ENCODE data around the gene COL1A1. TPM values are rescaled to one million over a fixed set of nuclear protein-coding genes. Genes with fewer than 3 reads are reported as not detected.
A peak's percentile ranks its signal among the peaks of the same experiment; 100 is the strongest.

The COL1A1 gene
- total RNA-seq, 1 donor from 2014 or later, result 15.3 TPM

DNA sequence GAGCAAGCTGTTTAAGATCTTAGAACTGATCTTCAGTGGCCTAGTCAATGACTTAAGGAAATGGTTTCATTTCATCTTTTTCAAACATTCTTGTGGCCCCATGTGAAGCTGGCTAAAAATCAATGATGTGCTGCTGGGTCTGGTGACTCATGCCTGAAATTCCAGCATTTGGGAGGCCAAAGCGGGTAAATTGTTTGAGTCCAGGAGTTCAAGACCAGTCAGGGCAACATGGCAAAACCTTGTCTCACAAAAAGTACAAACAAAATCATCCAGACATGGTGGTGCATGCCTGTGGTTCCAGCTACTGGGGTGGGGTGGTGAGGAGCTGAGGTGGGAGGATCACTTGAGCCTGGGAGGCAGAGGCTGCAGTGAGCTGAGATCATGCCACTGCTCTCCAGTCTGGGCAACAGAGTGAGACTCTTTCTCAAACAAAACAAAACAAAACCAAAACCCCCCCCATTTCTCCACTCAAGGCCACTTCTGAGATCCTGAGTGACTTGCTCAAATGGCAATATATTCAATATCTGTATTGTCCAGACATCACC is 17.4 kb upstream of the COL1A1 start:
- H3K27me3 ChIP-seq (ENCODE audit: control insufficient read depth, insufficient read depth, low read length), result no peaks in the 10 kb centered on the region
- no peaks in the 10 kb centered on the region for H3K36me3 ChIP-seq (ENCODE audit: control insufficient read depth, insufficient read depth, low read length)
- H3K4me3 ChIP-seq (ENCODE audit: low read depth, low read length), result no peak overlapping the region
- peak; percentile 81 for DNase-seq (ENCODE audit: low read depth)
- FAIRE-seq, result no peak
- TF ChIP-seq, protein P1, sequence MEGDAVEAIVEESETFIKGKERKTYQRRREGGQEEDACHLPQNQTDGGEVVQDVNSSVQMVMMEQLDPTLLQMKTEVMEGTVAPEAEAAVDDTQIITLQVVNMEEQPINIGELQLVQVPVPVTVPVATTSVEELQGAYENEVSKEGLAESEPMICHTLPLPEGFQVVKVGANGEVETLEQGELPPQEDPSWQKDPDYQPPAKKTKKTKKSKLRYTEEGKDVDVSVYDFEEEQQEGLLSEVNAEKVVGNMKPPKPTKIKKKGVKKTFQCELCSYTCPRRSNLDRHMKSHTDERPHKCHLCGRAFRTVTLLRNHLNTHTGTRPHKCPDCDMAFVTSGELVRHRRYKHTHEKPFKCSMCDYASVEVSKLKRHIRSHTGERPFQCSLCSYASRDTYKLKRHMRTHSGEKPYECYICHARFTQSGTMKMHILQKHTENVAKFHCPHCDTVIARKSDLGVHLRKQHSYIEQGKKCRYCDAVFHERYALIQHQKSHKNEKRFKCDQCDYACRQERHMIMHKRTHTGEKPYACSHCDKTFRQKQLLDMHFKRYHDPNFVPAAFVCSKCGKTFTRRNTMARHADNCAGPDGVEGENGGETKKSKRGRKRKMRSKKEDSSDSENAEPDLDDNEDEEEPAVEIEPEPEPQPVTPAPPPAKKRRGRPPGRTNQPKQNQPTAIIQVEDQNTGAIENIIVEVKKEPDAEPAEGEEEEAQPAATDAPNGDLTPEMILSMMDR (IDR thresholded peaks at IDR 0.05; ENCODE audit: insufficient read depth, low read length, severe bottlenecking), result no peak

DNA sequence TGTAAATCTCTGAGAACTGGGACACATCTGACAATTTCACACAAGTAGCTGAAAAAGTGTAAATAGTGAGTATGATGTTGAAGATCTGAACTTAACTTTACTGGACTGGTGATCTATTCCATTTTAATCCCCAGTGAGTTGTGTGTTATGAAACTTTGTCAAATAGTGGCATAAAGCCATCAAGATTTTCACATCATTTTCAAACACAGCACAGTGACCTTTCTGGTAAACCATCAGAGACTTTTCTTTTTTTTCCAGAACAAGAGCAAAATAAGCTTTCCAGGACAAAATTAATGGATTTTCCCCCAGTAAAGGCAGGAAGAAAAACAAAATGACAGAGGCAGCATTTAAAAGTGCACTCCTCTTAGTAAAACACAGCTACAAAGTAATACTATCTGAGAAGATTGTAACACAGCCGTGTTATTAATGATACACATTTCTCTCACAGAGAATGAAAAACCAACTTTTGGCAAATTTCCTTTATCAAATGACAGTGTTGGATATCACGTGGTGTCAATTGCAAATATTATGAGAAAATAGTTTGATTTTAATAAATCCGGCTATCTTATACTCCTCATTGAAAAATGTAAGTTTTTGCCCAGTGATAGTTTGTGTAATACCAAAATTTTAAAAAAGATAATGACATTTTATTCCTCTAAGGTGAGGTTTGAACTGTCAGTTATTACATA is 16.8 kb upstream of the COL1A1 start:
- H3K36me3 ChIP-seq (ENCODE audit: control insufficient read depth, insufficient read depth, low read length), result no peaks in the 10 kb centered on the region
- no peak overlapping the region for H3K4me3 ChIP-seq (ENCODE audit: low read depth, low read length)
- TF ChIP-seq, protein P1 (IDR thresholded peaks at IDR 0.05; ENCODE audit: insufficient read depth, low read length, severe bottlenecking), result no peak
- H3K27me3 ChIP-seq (ENCODE audit: control insufficient read depth, insufficient read depth, low read length), result no peaks in the 10 kb centered on the region
- peak; percentile 23 for DNase-seq (ENCODE audit: low read depth)
- FAIRE-seq, result no peak

DNA sequence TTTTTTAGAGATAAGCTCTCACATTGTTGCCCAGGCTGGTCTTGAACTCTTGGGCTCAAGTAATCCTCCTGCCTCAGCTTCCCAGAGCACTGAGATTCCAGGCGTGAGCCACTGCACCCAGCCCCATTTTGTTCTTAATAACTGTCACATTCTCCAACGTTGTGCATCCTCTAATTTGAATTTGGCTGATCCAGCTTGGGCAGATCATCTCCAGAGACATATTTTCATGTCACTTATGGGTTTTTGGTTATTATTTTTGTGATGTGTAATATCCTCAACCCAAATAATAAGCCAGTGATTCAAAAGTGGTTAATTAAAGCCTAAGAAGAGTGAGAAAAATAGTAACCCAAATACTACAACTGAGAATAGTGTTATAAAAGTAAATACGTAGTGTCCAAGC is 16.2 kb upstream of the COL1A1 start:
- Histone ChIP-seq H3K4me3 (ENCODE audit: low read depth, low read length) (no peak overlapping the region), H3K27me3 (ENCODE audit: control insufficient read depth, insufficient read depth, low read length) (no peaks in the 10 kb centered on the region), H3K36me3 (ENCODE audit: control insufficient read depth, insufficient read depth, low read length) (no peaks in the 10 kb centered on the region)
- no peak for DNase-seq (ENCODE audit: low read depth)
- TF ChIP-seq, protein P1 (IDR thresholded peaks at IDR 0.05; ENCODE audit: insufficient read depth, low read length, severe bottlenecking), result no peak
- no peak for FAIRE-seq

DNA sequence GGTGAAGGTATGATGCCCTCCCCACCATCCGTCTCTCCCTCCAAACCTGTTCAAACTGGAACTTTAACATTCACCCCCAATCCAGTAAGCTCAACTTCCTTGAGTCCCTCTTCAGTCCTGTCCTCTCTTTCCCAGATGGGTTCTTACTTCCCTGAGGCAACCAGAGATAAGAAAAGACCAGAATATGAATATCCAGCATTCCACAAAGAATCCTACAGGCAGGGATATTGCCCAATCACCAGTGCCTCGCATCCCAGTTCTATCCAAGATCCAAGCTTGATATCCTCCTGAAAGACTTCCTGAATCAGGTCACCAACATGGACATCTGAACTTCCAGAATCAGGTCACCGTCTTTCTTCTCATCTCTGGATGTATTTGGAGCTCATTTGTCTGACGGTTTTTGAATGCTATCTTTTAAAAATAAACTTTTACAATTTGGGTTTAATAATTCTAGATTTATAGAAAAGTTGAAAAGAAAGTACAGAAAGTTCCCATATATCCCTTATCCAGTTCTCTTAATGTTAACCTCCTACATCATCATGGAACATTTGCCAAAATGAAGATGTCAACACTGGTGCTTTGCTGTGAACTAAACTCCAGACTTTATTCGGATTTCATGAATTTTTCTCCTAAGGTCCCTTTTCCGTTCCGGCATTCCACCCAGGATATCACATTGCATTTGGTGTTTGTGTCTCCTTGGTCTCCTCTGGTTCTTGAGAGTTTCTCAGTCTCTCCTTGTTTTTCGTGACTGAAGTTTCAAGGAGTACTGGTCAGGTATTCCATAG is 13.7 kb upstream of the COL1A1 start:
- Histone ChIP-seq H3K36me3 (ENCODE audit: control insufficient read depth, insufficient read depth, low read length) (no peaks in the 10 kb centered on the region), H3K27me3 (ENCODE audit: control insufficient read depth, insufficient read depth, low read length) (no peaks in the 10 kb centered on the region), H3K4me3 (ENCODE audit: low read depth, low read length) (no peak overlapping the region)
- FAIRE-seq (no peak), DNase-seq (ENCODE audit: low read depth) (peak; percentile 8)
- TF ChIP-seq, protein P1 (IDR thresholded peaks at IDR 0.05; ENCODE audit: insufficient read depth, low read length, severe bottlenecking), result no peak

DNA sequence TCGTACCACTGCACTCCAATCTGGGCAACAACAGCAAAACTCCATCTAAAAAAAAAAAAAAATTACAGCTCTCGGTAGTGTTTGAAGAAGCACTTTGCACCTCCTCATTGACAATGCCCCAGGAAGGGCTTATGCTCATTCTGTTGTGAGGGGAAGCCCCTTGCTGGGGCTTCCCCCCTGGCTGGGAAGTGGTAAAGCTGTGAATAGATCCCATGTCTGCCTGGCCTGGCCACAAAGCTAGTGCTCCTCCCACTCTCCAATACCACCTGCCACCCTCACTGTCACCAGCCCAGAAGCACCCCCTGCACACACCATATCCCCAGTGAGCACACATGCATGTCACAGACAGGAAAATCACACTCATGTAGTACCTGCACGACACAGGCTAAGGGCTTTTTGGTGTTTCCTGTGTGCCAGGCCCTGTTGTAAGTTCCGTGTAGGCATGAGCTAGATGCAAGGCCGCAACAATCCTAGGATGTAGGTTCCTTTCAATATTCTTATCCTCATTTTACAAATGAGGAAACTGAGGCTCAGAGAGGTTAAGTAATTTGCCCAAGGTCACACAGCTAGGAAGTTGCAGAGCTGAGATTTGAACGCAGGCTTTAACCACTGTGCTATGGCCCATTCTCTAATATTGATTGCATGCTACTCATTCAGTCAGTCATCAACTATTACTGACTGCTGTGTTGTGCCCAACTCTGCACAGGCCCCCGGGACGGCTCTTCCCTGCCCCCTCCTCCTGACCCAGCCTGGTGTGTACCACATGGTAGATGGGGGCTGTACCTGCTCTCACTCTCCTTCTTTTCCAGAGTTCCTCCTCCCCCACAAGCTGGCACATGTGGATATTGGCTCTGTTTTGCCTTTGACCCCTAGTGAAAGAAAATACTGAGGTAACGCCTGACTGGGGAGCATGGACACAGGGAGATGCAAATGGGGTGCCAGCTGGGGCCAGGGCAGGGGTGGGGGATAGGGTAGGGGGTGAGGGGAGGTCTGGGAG is 11.9 kb upstream of the COL1A1 start:
- no peak for DNase-seq (ENCODE audit: low read depth)
- TF ChIP-seq, protein P1 (IDR thresholded peaks at IDR 0.05; ENCODE audit: insufficient read depth, low read length, severe bottlenecking), result no peak
- H3K4me3 ChIP-seq (ENCODE audit: low read depth, low read length), result no peak overlapping the region
- FAIRE-seq, result no peak
- no peaks in the 10 kb centered on the region for H3K36me3 ChIP-seq (ENCODE audit: control insufficient read depth, insufficient read depth, low read length)
- H3K27me3 ChIP-seq (ENCODE audit: control insufficient read depth, insufficient read depth, low read length), result no peaks in the 10 kb centered on the region

Measured in bronchial epithelial cell (primary cell).